ENCODE data around the gene TDRD10.

Gene TDRD10

DNA sequence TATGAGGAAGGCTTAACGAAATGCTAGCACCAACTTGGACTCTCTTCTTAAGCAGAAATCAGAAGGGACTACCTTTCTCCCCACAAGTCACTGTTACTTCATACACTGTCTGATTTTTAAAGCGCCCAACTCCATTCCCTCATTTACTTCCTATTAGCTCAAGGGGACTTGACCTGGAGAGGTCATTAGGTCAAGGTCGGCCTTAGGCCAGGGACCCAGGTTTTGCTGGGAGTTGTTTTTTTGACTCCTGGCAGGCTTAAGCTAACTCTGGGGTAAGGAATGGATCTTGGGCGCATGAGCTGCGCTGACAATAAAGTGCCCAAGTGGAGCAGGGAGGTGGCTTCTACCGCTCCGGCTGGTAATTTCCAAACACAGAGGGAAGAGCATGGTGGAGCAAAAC, 89.2 kb downstream of the TDRD10 start:
- DNase-seq (ENCODE audit: extremely low read depth, low read depth), result no peak
- TF ChIP-seq, protein P1, sequence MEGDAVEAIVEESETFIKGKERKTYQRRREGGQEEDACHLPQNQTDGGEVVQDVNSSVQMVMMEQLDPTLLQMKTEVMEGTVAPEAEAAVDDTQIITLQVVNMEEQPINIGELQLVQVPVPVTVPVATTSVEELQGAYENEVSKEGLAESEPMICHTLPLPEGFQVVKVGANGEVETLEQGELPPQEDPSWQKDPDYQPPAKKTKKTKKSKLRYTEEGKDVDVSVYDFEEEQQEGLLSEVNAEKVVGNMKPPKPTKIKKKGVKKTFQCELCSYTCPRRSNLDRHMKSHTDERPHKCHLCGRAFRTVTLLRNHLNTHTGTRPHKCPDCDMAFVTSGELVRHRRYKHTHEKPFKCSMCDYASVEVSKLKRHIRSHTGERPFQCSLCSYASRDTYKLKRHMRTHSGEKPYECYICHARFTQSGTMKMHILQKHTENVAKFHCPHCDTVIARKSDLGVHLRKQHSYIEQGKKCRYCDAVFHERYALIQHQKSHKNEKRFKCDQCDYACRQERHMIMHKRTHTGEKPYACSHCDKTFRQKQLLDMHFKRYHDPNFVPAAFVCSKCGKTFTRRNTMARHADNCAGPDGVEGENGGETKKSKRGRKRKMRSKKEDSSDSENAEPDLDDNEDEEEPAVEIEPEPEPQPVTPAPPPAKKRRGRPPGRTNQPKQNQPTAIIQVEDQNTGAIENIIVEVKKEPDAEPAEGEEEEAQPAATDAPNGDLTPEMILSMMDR (IDR thresholded peaks at IDR 0.05; ENCODE audit: low read depth, low read length), result no peak

DNA sequence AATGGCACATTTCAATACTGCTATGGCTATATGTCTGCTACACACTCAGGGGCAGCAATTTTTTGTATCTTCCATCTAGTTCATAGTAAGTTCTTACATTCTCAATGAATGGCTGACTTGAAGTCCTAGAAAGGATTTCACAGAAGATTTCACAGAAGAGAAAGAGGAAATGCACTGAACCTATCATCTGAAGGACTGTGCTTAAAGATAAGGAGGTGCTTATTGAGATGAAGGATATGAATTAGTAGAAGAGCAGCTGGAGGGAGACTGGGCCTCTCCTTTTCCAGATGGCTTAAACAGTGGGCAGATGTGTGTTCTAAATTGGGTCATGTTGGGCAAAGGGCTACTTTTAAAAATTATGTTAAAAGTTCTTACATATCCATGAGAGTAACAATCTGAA, 91.4 kb downstream of the TDRD10 start:
- DNase-seq (ENCODE audit: extremely low read depth, low read depth), result no peak
- TF ChIP-seq, protein P1 (IDR thresholded peaks at IDR 0.05; ENCODE audit: low read depth, low read length), result no peak

DNA sequence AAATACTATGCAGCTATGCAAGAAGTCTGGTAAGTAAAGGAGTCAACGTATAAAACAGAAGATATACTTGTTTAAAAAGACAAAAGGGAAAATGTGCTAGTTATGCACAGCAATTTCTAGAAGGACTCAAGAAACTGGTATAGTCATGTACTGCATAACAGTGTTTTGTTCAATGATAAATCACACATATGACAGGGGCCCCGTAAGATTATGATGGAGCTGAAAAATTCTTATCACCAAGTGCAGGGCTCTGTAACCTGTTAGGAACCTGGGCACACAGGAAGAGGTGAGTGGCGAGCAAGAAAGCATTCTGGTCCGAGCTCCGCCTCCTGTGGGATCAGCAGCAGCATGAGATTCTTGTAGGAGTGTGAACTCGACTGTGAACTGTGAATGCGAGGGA, 92.8 kb downstream of the TDRD10 start:
- DNase-seq (ENCODE audit: extremely low read depth, low read depth), result no peak
- TF ChIP-seq, protein P1 (IDR thresholded peaks at IDR 0.05; ENCODE audit: low read depth, low read length), result no peak

DNA sequence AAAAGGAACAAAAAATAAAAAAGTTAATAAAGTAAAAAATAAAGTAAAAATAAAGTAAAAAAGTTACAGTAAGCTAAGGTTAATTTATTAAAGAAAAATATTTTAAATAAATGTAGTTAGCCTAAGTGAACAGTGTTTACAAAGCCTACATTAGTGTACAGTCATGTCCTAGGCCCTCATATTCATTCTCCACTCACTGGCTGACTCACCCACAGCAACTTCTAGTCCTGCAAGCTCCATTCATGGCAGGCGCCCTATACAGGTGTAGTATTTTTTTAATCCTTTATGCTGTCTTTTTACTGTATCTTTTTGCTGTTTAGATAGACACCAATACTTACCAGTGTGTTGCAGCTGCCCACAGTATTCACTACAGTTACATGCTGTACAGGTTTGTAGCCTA, 93.6 kb downstream of the TDRD10 start:
- TF ChIP-seq, protein P1 (IDR thresholded peaks at IDR 0.05; ENCODE audit: low read depth, low read length), result no peak
- no peak for DNase-seq (ENCODE audit: extremely low read depth, low read depth)

All from AG09319 (cell line).